ENCODE data around the gene SLC9C1. TPM values are rescaled to one million over a fixed set of nuclear protein-coding genes. Genes with fewer than 3 reads are reported as not detected.

The SLC9C1 gene
- total and polyA plus RNA-seq, 8 donors = 1.1 TPM; not detected in 7

GRCh38 chr3:112321867-112322652 lies 28.0 kb upstream of the SLC9C1 start:
- intact Hi-C loops (cut with DNase I; ENCODE audit: low total_unique reads) = loop anchor here (10.0 kb wide), 1 partner anchor 203 kb away; no protein-coding TSS in a partner anchor

DNA sequence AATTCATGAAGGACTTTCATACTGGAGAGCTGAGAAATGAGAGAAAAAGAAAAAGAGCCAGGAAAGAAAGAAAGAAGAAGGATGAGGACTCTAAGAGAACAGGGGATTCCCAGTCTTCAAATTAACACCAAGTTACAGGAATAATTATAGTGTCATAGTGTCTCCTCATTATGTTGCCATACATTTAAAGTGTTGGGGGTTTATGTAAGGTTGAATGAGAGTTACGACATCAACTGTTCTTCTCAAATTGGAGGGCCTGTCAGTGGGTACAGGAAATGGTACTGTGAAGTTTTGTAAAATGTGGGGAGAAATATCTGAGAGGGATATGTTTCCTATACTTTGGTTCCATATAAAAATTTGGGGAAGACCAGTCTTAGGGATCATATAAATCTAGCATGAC lies 26.7 kb upstream of the SLC9C1 start:
- Histone ChIP-seq H3K27ac (no peak overlapping the region), H3K4me1 (peaks cover 0 to 8% (median 3%) of the 10 kb centered on the region in 4 donors), H3K36me3 (no peaks in the 10 kb centered on the region), H3K27me3 (no peaks in the 10 kb centered on the region), H3K4me3 (no peak overlapping the region), H3K9me3 (peaks cover 0 to 10% (median 0%) of the 10 kb centered on the region in 4 donors)
- intact Hi-C loops (cut with DNase I; ENCODE audit: low total_unique reads) = loop anchor here (10.0 kb wide), 1 partner anchor 204 kb away; no protein-coding TSS in a partner anchor
- no peak for DNase-seq
- WGBS, 5 donors = 71 to 94% (median 85%) methylated on average over 1 of the region's 1 CpG
- TF ChIP-seq, protein P1, sequence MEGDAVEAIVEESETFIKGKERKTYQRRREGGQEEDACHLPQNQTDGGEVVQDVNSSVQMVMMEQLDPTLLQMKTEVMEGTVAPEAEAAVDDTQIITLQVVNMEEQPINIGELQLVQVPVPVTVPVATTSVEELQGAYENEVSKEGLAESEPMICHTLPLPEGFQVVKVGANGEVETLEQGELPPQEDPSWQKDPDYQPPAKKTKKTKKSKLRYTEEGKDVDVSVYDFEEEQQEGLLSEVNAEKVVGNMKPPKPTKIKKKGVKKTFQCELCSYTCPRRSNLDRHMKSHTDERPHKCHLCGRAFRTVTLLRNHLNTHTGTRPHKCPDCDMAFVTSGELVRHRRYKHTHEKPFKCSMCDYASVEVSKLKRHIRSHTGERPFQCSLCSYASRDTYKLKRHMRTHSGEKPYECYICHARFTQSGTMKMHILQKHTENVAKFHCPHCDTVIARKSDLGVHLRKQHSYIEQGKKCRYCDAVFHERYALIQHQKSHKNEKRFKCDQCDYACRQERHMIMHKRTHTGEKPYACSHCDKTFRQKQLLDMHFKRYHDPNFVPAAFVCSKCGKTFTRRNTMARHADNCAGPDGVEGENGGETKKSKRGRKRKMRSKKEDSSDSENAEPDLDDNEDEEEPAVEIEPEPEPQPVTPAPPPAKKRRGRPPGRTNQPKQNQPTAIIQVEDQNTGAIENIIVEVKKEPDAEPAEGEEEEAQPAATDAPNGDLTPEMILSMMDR (IDR thresholded peaks at IDR 0.05) = no peak
- no peak for TF ChIP-seq EP300 (IDR thresholded peaks at IDR 0.05)
- TF ChIP-seq POLR2A (IDR thresholded peaks at IDR 0.05) = no peak
- TF ChIP-seq POLR2AphosphoS5 (IDR thresholded peaks at IDR 0.05) = no peak

More at GRCh38 chr3:112321867-112322652, 28.0 kb upstream of the SLC9C1 start:
- 20 to 56% (median 29%) methylated on average over 5 of the region's 5 CpGs for WGBS, 5 donors
- Histone ChIP-seq H3K9me3 (no peaks in the 10 kb centered on the region), H3K27ac (no peak overlapping the region), H3K27me3 (no peaks in the 10 kb centered on the region), H3K4me1 (peaks cover 0 to 8% (median 3%) of the 10 kb centered on the region in 4 donors), H3K36me3 (no peaks in the 10 kb centered on the region), H3K4me3 (no peak overlapping the region)
- peak in 1 of 2 donors; percentile 52 for DNase-seq
- TF ChIP-seq POLR2A (IDR thresholded peaks at IDR 0.05) (no peak), POLR2AphosphoS5 (IDR thresholded peaks at IDR 0.05) (no peak), EP300 (IDR thresholded peaks at IDR 0.05) (no peak)
- TF ChIP-seq, protein P1 (IDR thresholded peaks at IDR 0.05) = no peak

DNA sequence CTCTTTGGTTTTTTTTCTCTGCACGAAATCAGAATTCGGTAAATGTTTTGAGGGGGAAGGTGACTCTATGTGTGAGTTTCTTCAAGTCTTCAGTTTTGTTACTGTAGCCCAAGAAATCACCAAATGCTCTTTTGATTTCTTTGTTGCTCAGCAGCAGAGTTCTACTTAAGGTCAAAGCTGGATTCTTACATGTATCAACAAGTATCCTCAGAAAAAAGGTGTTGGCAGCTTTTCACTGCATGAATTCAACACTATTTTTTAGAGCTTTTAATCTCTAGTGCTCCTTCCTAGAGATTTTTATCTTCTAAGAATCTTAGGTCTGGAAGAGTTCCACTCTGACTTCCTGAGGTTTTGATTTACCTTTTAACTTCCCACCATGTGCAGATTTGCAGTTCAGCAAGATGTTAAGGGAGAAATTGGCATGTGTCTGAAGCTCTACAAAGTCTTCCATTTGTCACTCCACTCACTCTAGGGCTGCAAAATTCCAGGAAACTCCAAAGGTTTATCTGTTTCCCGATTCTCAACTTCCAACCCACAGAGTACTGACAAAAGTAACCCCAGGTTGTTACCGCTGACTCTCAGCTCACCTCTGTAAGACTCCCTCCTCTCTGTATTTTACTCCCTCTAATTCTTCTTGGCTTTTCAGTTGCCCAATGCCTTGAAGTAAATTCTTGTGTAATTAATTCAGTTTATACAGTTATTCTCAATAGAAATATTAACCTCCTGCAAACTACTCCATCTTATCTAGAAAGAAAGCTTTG lies 25.7 kb upstream of the SLC9C1 start:
- Histone ChIP-seq H3K9me3 (peaks cover 0 to 10% (median 0%) of the 10 kb centered on the region in 4 donors), H3K36me3 (no peaks in the 10 kb centered on the region), H3K4me1 (peaks cover 0 to 8% (median 3%) of the 10 kb centered on the region in 4 donors), H3K4me3 (no peak overlapping the region), H3K27me3 (no peaks in the 10 kb centered on the region), H3K27ac (no peak overlapping the region)
- no peak for TF ChIP-seq EP300 (IDR thresholded peaks at IDR 0.05)
- no peak for TF ChIP-seq POLR2AphosphoS5 (IDR thresholded peaks at IDR 0.05)
- TF ChIP-seq, protein P1 (IDR thresholded peaks at IDR 0.05) = no peak
- TF ChIP-seq POLR2A (IDR thresholded peaks at IDR 0.05) = no peak
- intact Hi-C loops (cut with DNase I; ENCODE audit: low total_unique reads) = loop anchor here (10.0 kb wide), 1 partner anchor 205 kb away; no protein-coding TSS in a partner anchor
- WGBS, 5 donors = 63 to 83% (median 74%) methylated on average over 4 of the region's 4 CpGs
- no peak for DNase-seq

GRCh38 chr3:112315791-112316190 lies 21.8 kb upstream of the SLC9C1 start:
- intact Hi-C loops (cut with DNase I; ENCODE audit: low total_unique reads) = no loop called here
- no peak overlapping the region for H3K27ac ChIP-seq
- TF ChIP-seq, protein P1 (IDR thresholded peaks at IDR 0.05) = no peak
- TF ChIP-seq POLR2A (IDR thresholded peaks at IDR 0.05) (no peak), POLR2AphosphoS5 (IDR thresholded peaks at IDR 0.05) (no peak), EP300 (IDR thresholded peaks at IDR 0.05) (no peak)
- no peak overlapping the region for H3K4me3 ChIP-seq
- no peaks in the 10 kb centered on the region for H3K27me3 ChIP-seq
- H3K36me3 ChIP-seq = no peaks in the 10 kb centered on the region
- peaks cover 0 to 10% (median 0%) of the 10 kb centered on the region in 4 donors for H3K9me3 ChIP-seq
- no peaks in the 10 kb centered on the region for H3K4me1 ChIP-seq
- DNase-seq = no peak
- 53 to 97% (median 93%) methylated on average over 1 of the region's 1 CpG for WGBS, 5 donors

All from stomach (tissue), 9 donors.